ENCODE results near the gene MOGAT2. TPM values are rescaled to one million over a fixed set of nuclear protein-coding genes. Genes with fewer than 3 reads are reported as not detected.

Gene MOGAT2
- total and polyA plus RNA-seq, 2 of the 13 experiments (the other 11 are each of a cell fraction or from before 2014, with no cell fraction given): 27.2 to 27.8 TPM

DNA sequence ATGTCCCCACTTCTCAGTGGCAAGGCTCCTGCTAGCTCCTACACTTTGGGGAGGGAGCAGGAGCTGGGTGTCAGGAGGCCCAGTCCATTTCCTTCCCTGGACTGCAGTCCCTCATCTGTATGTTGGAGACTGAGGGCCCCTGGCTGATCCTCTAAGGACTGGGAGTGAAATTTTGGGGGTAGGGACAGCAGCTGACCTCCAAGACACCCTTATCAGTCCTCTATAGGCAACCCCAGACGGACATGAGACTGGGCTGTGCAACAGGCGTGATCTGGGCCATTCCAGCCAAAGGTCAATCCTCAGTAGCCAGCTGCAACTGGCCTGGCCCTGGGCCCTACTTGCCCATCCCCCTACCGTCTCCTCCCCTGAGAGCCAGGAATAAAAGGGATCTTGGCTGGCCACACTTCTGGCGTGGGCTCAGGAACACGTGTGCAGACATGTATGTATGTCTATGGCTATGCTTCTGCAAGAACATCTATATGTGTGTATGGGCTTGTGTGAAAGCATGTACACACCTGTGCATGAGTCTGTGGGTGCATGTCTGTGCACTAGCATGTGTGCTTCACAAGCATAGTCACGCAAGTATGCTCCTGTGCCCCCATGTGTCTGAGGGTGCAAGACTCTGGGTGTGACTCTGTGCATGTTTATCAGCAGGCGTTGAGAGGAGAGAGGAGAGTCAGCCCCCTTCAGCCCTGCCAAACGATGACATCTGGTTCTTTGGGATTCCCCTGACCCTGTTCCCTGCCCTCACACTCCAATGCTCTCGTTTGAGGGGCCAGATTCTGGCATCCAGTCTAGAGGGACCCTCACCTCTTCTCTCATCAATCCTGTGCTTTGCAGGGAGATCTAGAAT is 26.3 kb downstream of the MOGAT2 start (continued):
- TF ChIP-seq, protein P1, sequence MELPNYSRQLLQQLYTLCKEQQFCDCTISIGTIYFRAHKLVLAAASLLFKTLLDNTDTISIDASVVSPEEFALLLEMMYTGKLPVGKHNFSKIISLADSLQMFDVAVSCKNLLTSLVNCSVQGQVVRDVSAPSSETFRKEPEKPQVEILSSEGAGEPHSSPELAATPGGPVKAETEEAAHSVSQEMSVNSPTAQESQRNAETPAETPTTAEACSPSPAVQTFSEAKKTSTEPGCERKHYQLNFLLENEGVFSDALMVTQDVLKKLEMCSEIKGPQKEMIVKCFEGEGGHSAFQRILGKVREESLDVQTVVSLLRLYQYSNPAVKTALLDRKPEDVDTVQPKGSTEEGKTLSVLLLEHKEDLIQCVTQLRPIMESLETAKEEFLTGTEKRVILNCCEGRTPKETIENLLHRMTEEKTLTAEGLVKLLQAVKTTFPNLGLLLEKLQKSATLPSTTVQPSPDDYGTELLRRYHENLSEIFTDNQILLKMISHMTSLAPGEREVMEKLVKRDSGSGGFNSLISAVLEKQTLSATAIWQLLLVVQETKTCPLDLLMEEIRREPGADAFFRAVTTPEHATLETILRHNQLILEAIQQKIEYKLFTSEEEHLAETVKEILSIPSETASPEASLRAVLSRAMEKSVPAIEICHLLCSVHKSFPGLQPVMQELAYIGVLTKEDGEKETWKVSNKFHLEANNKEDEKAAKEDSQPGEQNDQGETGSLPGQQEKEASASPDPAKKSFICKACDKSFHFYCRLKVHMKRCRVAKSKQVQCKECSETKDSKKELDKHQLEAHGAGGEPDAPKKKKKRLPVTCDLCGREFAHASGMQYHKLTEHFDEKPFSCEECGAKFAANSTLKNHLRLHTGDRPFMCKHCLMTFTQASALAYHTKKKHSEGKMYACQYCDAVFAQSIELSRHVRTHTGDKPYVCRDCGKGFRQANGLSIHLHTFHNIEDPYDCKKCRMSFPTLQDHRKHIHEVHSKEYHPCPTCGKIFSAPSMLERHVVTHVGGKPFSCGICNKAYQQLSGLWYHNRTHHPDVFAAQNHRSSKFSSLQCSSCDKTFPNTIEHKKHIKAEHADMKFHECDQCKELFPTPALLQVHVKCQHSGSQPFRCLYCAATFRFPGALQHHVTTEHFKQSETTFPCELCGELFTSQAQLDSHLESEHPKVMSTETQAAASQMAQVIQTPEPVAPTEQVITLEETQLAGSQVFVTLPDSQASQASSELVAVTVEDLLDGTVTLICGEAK (IDR thresholded peaks at IDR 0.05): no peak
- TF ChIP-seq, protein P1 (CRISPR knock-in tag; IDR thresholded peaks at IDR 0.05): no peak
- TF ChIP-seq HMGA1 (CRISPR knock-in tag; conservative IDR thresholded peaks at IDR 0.05) (no peak), NCOA5 (CRISPR knock-in tag; IDR thresholded peaks at IDR 0.05) (no peak), ZNF546 (CRISPR knock-in tag; conservative IDR thresholded peaks at IDR 0.05) (no peak), ETV6 (CRISPR knock-in tag; conservative IDR thresholded peaks at IDR 0.05) (no peak), HES4 (CRISPR knock-in tag; IDR thresholded peaks at IDR 0.05; ENCODE audit: borderline replicate concordance) (no peak), ZNF331 (CRISPR knock-in tag; IDR thresholded peaks at IDR 0.05) (peak; percentile 24; the same call in 1 of the 2 replicates), ZNF460 (CRISPR knock-in tag; IDR thresholded peaks at IDR 0.05; ENCODE audit: borderline replicate concordance) (no peak), IRF2 (CRISPR knock-in tag; IDR thresholded peaks at IDR 0.05) (0 out of 2 replicates have a peak, but pooled peaks have one; percentile 34), ZNF7 (CRISPR knock-in tag; IDR thresholded peaks at IDR 0.05) (no peak), NCOA1 (CRISPR knock-in tag; IDR thresholded peaks at IDR 0.05) (no peak), NR2F1 (CRISPR knock-in tag; IDR thresholded peaks at IDR 0.05) (peak; percentile 42 to 56; a peak in 2 of 4 replicates), HNRNPUL1 (IDR thresholded peaks at IDR 0.05; ENCODE audit: low read depth, low read length) (no peak), IKZF4 (CRISPR knock-in tag; IDR thresholded peaks at IDR 0.05; ENCODE audit: borderline replicate concordance, low read depth, not compliant biosample characterization) (no peak)
- TF ChIP-seq, protein P2, sequence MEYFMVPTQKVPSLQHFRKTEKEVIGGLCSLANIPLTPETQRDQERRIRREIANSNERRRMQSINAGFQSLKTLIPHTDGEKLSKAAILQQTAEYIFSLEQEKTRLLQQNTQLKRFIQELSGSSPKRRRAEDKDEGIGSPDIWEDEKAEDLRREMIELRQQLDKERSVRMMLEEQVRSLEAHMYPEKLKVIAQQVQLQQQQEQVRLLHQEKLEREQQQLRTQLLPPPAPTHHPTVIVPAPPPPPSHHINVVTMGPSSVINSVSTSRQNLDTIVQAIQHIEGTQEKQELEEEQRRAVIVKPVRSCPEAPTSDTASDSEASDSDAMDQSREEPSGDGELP (IDR thresholded peaks at IDR 0.05; ENCODE audit: borderline replicate concordance, low read depth): peak; percentile 86; the same call in 1 of the 2 replicates
- TF ChIP-seq, protein P3, sequence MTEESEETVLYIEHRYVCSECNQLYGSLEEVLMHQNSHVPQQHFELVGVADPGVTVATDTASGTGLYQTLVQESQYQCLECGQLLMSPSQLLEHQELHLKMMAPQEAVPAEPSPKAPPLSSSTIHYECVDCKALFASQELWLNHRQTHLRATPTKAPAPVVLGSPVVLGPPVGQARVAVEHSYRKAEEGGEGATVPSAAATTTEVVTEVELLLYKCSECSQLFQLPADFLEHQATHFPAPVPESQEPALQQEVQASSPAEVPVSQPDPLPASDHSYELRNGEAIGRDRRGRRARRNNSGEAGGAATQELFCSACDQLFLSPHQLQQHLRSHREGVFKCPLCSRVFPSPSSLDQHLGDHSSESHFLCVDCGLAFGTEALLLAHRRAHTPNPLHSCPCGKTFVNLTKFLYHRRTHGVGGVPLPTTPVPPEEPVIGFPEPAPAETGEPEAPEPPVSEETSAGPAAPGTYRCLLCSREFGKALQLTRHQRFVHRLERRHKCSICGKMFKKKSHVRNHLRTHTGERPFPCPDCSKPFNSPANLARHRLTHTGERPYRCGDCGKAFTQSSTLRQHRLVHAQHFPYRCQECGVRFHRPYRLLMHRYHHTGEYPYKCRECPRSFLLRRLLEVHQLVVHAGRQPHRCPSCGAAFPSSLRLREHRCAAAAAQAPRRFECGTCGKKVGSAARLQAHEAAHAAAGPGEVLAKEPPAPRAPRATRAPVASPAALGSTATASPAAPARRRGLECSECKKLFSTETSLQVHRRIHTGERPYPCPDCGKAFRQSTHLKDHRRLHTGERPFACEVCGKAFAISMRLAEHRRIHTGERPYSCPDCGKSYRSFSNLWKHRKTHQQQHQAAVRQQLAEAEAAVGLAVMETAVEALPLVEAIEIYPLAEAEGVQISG (CRISPR knock-in tag; IDR thresholded peaks at IDR 0.05): peak; percentile 46; the same call in 1 of the 2 replicates
